ENCODE data around the gene ZBED5.
"Not testable (repeated sequence)": the region's sequence is repeated elsewhere in the genome, so short reads cannot be mapped to it uniquely, and the experiment has no call there.

ZBED5 gene

GRCh38 chr11:10857709-10858438 is at the start of gene ZBED5:
TSS of gene ZBED5 (minus strand) at chr11:10858053. CDS start at chr11:10854945, 3,108 bp downstream.
- ATAC-seq = peak; percentile 93 to 94

GRCh38 chr11:10906521-10906920 is 48.7 kb upstream of the ZBED5 start:
- ATAC-seq = no peak

GRCh38 chr11:10902301-10903063 is 44.6 kb upstream of the ZBED5 start:
- no peak for ATAC-seq

DNA sequence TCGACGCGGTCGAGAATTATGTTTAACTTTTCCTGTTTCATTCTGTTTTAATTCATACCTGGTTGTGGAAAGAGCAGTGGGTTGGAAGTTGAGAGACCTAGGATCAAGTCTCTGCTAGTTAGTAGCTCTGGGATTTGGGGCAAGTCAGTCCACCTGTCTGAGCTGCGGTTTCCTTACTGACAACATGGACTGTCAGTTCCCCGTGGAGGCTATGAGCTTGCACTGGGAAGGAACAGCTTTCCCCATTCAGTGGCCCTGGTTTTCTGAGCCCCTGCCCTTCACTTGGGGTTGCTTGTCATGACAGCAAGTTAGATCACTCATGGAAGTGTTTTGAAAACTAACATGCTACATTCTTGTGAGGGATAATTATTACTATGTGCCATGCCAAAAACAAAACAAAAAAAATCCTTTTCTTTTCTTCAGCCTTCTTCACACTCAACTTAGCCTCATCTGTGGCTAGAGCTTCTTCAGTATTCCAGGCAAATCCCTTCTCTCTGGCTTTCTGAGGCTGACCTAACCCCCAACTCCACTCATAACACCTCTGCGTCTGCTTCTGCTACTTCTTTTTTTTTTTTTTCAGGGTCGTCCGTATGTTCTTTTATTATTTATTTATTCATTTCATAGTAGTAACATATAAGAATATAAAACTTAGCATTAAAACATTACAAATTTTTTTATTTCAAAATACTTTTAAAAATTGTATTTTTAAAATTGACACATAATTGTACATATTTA is 43.0 kb upstream of the ZBED5 start:
- no peak for ATAC-seq

GRCh38 chr11:10899121-10899830 is 41.4 kb upstream of the ZBED5 start:
- ATAC-seq = peak; percentile 37 to 39

- ATAC-seq = no peak
Measured at GRCh38 chr11:10898763-10899025, 40.8 kb upstream of the ZBED5 start.

GRCh38 chr11:10898003-10898762 is 40.3 kb upstream of the ZBED5 start:
- no peak for ATAC-seq

DNA sequence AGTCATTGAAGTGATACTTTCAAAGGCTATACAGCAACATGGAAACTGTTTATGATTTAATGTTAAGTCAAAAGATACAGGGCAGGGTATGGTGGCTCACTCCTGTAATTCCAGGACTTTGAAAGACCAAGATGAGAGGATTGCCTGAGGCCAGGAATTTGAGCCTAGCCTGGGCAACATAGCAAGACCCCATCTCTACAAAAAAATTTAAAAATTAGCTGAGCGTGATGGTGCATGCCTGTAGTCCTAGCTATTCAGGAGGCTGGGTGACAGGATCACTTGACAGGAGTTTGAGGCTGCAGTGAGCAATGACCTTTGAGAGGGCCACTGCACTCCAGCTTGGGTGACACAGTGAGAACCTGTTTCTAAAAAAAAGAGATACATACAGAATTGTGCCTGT is 39.3 kb upstream of the ZBED5 start:
- no peak for ATAC-seq

DNA sequence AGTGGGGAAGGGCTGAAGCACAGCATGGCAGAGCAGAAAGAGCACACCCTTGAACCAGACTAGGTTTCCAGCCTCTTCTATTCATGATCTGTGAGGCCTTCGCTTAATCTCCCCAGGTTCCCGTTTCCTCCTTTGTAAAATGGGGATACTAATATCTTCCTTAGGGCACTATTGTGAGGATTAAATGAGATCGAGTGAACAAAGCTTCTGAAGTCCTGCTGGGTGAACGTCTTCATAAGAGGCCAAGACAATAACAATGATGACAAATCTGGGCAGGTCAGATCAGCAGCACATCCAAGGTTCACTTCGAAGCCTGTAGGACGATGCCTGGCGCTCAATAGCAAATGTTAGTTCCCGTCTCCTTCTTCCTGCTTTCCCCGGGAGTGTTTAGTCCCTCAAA is 38.6 kb upstream of the ZBED5 start:
- no peak for ATAC-seq

DNA sequence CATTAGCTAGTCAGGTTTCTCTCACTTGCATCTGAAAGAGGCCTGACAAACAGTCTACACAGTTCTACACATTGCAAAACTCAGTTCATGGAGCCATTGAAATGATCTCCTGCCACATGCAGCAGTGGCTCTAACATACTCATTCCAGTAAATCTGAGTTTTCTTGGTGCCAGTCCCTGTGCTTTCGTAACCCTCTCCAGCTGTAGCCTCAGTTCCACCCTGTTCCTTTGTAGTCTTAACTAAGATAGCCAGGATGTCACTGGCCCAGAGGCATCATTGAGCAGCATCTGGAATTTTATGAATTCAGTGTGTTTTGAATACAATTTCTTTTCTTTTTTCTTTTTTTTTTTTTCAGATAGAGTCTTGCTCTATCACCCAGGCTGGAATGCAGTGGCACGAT is 37.4 kb upstream of the ZBED5 start:
- ATAC-seq = no peak

DNA sequence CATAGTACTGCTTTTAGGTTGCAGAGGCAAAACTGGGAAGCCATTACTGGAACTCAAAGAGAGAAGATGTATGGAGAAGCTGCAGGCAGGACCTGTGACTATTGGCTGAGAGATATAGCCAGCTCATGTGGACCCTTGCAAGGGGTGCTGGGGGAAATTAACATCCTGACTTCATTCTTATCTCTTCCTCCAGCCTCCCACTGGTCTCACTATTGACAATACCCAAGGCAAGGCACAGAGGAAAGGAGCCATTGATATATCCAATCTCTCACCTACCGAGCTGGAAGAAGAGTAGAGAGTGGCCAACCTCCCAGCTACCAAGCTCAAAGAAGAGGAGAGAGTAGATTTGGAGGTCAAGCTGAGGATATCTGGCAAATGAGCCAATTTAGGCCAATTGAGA is 36.8 kb upstream of the ZBED5 start:
- ATAC-seq = no peak

DNA sequence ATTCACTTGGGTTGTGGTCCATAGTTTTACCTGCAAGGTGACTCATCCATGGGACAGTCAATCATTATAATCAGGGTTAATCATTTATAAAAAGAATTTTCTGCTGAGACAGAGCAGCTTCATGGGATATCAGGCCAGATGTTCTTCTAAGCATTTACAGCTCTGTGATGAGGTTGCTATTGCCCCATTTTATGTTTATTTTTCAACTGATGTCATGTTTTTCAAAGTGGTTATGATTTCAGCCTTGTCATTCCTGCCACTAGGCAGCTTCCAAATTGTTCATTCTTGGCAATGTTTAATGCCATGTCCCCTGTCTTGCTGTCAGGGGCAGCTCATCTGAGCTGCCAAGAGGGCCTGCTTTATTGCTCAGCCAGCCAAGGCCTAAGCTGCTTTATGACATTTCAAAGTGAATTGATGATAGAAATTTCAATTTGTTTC is 35.9 kb upstream of the ZBED5 start:
- no peak for ATAC-seq

DNA sequence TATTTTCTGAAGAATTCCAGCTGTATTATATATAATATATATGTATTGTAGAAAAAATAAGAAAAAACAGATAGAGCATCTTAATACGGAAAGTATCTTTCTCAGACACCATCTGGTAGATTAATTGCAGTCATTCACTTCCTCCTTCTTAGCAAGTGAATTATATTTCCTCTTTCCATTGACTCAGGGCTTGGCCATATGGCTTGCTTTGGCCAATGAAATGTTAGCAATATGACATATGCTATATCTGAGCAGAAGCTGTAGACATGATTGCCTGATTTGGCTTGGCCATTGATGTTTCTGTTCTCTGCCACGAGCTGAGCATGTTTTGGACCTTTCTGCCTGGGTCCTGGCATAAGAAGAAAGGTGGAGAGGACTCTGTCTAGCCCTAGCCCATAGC is 34.4 kb upstream of the ZBED5 start:
- ATAC-seq = no peak

GRCh38 chr11:10891151-10891720 is 33.4 kb upstream of the ZBED5 start:
- ATAC-seq = no peak

DNA sequence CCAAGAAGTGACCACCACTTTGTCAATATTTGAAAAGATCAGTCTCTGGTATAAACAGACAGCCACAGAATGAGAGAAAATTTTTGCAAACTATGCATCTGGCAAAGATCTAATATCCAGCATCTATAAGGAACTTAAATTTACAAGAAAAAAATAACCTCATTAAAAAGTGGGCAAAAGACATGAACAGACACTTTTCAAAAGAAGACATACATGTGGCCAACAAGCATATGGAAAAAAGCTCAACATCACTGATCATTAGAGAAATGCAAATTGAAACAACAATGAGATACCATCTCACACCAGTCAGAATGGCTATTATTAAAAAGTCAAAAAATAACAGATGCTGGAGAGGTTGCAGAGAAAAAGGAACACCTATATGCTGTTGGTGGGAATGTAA is 32.2 kb upstream of the ZBED5 start:
- not testable (repeated sequence) for ATAC-seq

GRCh38 chr11:10887307-10887706 is 29.5 kb upstream of the ZBED5 start:
- no peak for ATAC-seq

GRCh38 chr11:10886652-10887250 is 28.9 kb upstream of the ZBED5 start:
- ATAC-seq = no peak

DNA sequence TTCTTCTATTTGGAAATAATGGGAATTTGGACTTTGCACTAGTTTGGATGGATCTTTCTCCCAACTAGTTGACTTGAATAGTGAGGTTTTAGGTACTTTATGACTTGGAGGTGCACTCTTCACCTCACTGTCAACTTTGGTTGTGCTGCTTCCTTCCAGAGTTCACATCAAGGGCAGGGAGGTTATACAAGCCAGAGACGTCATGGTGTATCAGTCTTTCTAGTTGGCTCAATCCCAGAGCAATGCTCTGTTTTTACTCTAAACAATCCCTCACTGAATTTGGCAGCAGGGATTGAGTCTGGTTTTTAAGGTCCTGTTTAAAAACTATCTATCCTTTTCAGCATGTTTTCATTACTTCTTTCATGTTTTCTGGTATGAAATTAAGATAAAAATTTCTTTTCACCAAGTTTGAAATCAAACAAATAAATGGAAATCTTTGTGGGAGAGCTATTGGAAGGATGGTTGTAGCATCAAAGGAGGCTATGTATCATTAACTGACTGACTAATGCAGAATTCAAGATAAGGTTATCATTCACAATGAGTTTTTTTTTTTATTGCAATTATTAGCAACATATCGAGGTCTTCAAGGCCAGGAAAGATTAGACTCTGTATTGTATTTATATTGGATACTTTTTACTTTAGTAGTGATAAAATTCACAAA is 28.0 kb upstream of the ZBED5 start:
- no peak for ATAC-seq

GRCh38 chr11:10884292-10884691 is 26.4 kb upstream of the ZBED5 start:
- ATAC-seq = not testable (repeated sequence)

DNA sequence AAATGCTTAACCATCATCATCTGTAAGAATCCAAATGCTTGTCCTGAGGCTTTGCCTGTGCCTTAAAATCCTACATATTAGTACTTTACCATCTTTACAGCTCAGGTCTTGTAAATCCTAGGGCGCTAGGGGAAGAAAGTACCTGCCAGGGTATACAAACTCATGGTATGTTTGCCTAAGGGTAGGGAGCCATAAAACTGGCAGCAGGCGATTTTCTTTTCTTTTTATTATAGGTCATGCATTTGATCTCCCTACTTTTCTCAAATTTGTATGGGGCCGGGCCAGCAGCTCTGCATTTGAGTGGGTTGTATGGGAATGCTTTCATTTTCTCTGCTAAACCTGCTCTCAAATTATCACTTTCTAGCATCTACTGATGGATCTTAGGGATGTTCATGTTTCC is 24.0 kb upstream of the ZBED5 start:
- no peak for ATAC-seq

Measured in activated CD4-positive, CD25-positive, alpha-beta regulatory T cell treated with anti-CD3 and anti-CD28 coated beads, Interleukin-2, amount 50 U/mL, for 24 hours (primary cell).